ENCODE measurements around the gene FAM43B.

DNA sequence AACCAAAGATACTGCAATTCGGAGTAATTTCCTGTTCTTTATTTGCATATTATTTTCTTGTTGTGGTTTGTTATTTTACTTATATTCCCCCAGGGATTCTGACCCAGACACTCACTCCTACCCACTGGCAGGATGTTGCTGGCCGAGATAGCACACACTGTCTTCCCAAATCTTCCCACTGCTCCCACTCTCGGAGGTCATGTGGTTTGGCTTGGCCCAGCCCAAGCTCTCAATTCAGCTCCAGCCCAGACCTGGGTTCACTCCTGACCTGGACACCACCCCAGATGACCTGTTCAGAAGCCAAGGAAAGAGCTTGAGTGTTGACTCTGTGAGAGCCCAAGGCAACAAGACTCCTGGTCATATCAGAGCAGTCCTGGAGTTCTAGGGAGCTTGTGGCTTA is 1.2 kb upstream of the FAM43B start:
- TF ChIP-seq, protein P1, sequence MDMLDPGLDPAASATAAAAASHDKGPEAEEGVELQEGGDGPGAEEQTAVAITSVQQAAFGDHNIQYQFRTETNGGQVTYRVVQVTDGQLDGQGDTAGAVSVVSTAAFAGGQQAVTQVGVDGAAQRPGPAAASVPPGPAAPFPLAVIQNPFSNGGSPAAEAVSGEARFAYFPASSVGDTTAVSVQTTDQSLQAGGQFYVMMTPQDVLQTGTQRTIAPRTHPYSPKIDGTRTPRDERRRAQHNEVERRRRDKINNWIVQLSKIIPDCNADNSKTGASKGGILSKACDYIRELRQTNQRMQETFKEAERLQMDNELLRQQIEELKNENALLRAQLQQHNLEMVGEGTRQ (CRISPR knock-in tag; IDR thresholded peaks at IDR 0.05): no peak
- TF ChIP-seq, protein P2, sequence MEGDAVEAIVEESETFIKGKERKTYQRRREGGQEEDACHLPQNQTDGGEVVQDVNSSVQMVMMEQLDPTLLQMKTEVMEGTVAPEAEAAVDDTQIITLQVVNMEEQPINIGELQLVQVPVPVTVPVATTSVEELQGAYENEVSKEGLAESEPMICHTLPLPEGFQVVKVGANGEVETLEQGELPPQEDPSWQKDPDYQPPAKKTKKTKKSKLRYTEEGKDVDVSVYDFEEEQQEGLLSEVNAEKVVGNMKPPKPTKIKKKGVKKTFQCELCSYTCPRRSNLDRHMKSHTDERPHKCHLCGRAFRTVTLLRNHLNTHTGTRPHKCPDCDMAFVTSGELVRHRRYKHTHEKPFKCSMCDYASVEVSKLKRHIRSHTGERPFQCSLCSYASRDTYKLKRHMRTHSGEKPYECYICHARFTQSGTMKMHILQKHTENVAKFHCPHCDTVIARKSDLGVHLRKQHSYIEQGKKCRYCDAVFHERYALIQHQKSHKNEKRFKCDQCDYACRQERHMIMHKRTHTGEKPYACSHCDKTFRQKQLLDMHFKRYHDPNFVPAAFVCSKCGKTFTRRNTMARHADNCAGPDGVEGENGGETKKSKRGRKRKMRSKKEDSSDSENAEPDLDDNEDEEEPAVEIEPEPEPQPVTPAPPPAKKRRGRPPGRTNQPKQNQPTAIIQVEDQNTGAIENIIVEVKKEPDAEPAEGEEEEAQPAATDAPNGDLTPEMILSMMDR (IDR thresholded peaks at IDR 0.05): no peak
- TF ChIP-seq, protein P3, sequence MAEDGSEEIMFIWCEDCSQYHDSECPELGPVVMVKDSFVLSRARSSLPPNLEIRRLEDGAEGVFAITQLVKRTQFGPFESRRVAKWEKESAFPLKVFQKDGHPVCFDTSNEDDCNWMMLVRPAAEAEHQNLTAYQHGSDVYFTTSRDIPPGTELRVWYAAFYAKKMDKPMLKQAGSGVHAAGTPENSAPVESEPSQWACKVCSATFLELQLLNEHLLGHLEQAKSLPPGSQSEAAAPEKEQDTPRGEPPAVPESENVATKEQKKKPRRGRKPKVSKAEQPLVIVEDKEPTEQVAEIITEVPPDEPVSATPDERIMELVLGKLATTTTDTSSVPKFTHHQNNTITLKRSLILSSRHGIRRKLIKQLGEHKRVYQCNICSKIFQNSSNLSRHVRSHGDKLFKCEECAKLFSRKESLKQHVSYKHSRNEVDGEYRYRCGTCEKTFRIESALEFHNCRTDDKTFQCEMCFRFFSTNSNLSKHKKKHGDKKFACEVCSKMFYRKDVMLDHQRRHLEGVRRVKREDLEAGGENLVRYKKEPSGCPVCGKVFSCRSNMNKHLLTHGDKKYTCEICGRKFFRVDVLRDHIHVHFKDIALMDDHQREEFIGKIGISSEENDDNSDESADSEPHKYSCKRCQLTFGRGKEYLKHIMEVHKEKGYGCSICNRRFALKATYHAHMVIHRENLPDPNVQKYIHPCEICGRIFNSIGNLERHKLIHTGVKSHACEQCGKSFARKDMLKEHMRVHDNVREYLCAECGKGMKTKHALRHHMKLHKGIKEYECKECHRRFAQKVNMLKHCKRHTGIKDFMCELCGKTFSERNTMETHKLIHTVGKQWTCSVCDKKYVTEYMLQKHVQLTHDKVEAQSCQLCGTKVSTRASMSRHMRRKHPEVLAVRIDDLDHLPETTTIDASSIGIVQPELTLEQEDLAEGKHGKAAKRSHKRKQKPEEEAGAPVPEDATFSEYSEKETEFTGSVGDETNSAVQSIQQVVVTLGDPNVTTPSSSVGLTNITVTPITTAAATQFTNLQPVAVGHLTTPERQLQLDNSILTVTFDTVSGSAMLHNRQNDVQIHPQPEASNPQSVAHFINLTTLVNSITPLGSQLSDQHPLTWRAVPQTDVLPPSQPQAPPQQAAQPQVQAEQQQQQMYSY (CRISPR knock-in tag; IDR thresholded peaks at IDR 0.05): no peak
- TF ChIP-seq SMAD4 (CRISPR knock-in tag; IDR thresholded peaks at IDR 0.05): no peak
- TF ChIP-seq ESRRA (CRISPR knock-in tag; IDR thresholded peaks at IDR 0.05; ENCODE audit: borderline replicate concordance): no peak
- TF ChIP-seq, protein P4, sequence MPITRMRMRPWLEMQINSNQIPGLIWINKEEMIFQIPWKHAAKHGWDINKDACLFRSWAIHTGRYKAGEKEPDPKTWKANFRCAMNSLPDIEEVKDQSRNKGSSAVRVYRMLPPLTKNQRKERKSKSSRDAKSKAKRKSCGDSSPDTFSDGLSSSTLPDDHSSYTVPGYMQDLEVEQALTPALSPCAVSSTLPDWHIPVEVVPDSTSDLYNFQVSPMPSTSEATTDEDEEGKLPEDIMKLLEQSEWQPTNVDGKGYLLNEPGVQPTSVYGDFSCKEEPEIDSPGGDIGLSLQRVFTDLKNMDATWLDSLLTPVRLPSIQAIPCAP (CRISPR knock-in tag; IDR thresholded peaks at IDR 0.05): no peak
- no peak for TF ChIP-seq SMAD3 (CRISPR knock-in tag; IDR thresholded peaks at IDR 0.05; ENCODE audit: borderline replicate concordance)
- TF ChIP-seq TEAD1 (CRISPR knock-in tag; IDR thresholded peaks at IDR 0.05): no peak
- TF ChIP-seq FOXK1 (CRISPR knock-in tag; IDR thresholded peaks at IDR 0.05): no peak
- no peak for TF ChIP-seq SP1 (CRISPR knock-in tag; conservative IDR thresholded peaks at IDR 0.05)
- no peak for TF ChIP-seq IRF2 (CRISPR knock-in tag; IDR thresholded peaks at IDR 0.05; ENCODE audit: borderline replicate concordance, low read depth)
- no peak for TF ChIP-seq ZNF416 (CRISPR knock-in tag; IDR thresholded peaks at IDR 0.05)
- TF ChIP-seq, protein P5, sequence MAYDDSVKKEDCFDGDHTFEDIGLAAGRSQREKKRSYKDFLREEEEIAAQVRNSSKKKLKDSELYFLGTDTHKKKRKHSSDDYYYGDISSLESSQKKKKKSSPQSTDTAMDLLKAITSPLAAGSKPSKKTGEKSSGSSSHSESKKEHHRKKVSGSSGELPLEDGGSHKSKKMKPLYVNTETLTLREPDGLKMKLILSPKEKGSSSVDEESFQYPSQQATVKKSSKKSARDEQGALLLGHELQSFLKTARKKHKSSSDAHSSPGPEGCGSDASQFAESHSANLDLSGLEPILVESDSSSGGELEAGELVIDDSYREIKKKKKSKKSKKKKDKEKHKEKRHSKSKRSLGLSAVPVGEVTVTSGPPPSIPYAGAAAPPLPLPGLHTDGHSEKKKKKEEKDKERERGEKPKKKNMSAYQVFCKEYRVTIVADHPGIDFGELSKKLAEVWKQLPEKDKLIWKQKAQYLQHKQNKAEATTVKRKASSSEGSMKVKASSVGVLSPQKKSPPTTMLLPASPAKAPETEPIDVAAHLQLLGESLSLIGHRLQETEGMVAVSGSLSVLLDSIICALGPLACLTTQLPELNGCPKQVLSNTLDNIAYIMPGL (CRISPR knock-in tag; IDR thresholded peaks at IDR 0.05): no peak

All from WTC11 (cell line).